ENCODE measurements around the gene HPSE.

- TF ChIP-seq SIN3A (conservative IDR thresholded peaks at IDR 0.05 in 1 of 2, IDR thresholded peaks at IDR 0.05 in 1 of 2; ENCODE audit: low read depth in 1 of 2, low read length in 2 of 2) (no peak), JUND (IDR thresholded peaks at IDR 0.05; ENCODE audit: low read length) (no peak), TAF1 (IDR thresholded peaks at IDR 0.05; ENCODE audit: low read depth, low read length) (no peak), YY1 (IDR thresholded peaks at IDR 0.05; ENCODE audit: low read depth, low read length) (no peak), HDAC6 (IDR thresholded peaks at IDR 0.05; ENCODE audit: low read depth, low read length) (no peak), POLR2AphosphoS5 (IDR thresholded peaks at IDR 0.05; ENCODE audit: low read depth, low read length) (no peak), RFX5 (IDR thresholded peaks at IDR 0.05; ENCODE audit: borderline replicate concordance, low read depth, low read length) (no peak), GTF2F1 (IDR thresholded peaks at IDR 0.05; ENCODE audit: borderline replicate concordance, low read depth, low read length) (no peak), EZH2 (IDR thresholded peaks at IDR 0.05; ENCODE audit: low read depth, low read length, severe bottlenecking) (no peak)
- TF ChIP-seq, protein P1, sequence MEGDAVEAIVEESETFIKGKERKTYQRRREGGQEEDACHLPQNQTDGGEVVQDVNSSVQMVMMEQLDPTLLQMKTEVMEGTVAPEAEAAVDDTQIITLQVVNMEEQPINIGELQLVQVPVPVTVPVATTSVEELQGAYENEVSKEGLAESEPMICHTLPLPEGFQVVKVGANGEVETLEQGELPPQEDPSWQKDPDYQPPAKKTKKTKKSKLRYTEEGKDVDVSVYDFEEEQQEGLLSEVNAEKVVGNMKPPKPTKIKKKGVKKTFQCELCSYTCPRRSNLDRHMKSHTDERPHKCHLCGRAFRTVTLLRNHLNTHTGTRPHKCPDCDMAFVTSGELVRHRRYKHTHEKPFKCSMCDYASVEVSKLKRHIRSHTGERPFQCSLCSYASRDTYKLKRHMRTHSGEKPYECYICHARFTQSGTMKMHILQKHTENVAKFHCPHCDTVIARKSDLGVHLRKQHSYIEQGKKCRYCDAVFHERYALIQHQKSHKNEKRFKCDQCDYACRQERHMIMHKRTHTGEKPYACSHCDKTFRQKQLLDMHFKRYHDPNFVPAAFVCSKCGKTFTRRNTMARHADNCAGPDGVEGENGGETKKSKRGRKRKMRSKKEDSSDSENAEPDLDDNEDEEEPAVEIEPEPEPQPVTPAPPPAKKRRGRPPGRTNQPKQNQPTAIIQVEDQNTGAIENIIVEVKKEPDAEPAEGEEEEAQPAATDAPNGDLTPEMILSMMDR (IDR thresholded peaks at IDR 0.05; ENCODE audit: control extremely low read depth in 1 of 3, insufficient read depth in 1 of 3, low read depth in 1 of 3, low read length in 3 of 3) = no peak
- TF ChIP-seq, protein P2, sequence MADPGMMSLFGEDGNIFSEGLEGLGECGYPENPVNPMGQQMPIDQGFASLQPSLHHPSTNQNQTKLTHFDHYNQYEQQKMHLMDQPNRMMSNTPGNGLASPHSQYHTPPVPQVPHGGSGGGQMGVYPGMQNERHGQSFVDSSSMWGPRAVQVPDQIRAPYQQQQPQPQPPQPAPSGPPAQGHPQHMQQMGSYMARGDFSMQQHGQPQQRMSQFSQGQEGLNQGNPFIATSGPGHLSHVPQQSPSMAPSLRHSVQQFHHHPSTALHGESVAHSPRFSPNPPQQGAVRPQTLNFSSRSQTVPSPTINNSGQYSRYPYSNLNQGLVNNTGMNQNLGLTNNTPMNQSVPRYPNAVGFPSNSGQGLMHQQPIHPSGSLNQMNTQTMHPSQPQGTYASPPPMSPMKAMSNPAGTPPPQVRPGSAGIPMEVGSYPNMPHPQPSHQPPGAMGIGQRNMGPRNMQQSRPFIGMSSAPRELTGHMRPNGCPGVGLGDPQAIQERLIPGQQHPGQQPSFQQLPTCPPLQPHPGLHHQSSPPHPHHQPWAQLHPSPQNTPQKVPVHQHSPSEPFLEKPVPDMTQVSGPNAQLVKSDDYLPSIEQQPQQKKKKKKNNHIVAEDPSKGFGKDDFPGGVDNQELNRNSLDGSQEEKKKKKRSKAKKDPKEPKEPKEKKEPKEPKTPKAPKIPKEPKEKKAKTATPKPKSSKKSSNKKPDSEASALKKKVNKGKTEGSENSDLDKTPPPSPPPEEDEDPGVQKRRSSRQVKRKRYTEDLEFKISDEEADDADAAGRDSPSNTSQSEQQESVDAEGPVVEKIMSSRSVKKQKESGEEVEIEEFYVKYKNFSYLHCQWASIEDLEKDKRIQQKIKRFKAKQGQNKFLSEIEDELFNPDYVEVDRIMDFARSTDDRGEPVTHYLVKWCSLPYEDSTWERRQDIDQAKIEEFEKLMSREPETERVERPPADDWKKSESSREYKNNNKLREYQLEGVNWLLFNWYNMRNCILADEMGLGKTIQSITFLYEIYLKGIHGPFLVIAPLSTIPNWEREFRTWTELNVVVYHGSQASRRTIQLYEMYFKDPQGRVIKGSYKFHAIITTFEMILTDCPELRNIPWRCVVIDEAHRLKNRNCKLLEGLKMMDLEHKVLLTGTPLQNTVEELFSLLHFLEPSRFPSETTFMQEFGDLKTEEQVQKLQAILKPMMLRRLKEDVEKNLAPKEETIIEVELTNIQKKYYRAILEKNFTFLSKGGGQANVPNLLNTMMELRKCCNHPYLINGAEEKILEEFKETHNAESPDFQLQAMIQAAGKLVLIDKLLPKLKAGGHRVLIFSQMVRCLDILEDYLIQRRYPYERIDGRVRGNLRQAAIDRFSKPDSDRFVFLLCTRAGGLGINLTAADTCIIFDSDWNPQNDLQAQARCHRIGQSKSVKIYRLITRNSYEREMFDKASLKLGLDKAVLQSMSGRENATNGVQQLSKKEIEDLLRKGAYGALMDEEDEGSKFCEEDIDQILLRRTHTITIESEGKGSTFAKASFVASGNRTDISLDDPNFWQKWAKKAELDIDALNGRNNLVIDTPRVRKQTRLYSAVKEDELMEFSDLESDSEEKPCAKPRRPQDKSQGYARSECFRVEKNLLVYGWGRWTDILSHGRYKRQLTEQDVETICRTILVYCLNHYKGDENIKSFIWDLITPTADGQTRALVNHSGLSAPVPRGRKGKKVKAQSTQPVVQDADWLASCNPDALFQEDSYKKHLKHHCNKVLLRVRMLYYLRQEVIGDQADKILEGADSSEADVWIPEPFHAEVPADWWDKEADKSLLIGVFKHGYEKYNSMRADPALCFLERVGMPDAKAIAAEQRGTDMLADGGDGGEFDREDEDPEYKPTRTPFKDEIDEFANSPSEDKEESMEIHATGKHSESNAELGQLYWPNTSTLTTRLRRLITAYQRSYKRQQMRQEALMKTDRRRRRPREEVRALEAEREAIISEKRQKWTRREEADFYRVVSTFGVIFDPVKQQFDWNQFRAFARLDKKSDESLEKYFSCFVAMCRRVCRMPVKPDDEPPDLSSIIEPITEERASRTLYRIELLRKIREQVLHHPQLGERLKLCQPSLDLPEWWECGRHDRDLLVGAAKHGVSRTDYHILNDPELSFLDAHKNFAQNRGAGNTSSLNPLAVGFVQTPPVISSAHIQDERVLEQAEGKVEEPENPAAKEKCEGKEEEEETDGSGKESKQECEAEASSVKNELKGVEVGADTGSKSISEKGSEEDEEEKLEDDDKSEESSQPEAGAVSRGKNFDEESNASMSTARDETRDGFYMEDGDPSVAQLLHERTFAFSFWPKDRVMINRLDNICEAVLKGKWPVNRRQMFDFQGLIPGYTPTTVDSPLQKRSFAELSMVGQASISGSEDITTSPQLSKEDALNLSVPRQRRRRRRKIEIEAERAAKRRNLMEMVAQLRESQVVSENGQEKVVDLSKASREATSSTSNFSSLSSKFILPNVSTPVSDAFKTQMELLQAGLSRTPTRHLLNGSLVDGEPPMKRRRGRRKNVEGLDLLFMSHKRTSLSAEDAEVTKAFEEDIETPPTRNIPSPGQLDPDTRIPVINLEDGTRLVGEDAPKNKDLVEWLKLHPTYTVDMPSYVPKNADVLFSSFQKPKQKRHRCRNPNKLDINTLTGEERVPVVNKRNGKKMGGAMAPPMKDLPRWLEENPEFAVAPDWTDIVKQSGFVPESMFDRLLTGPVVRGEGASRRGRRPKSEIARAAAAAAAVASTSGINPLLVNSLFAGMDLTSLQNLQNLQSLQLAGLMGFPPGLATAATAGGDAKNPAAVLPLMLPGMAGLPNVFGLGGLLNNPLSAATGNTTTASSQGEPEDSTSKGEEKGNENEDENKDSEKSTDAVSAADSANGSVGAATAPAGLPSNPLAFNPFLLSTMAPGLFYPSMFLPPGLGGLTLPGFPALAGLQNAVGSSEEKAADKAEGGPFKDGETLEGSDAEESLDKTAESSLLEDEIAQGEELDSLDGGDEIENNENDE (IDR thresholded peaks at IDR 0.05; ENCODE audit: insufficient replicate concordance, low read length) = no peak
Measured at GRCh38 chr4:83261307-83261706, 73.3 kb downstream of the HPSE start.
